ENCODE results near the gene SHANK1.

GRCh38 chr19:50633973-50634372 is 85.6 kb downstream of the SHANK1 start:
- no peak for TF ChIP-seq YY1 (IDR thresholded peaks at IDR 0.05; ENCODE audit: insufficient read depth, insufficient read length)
- TF ChIP-seq SUZ12 (IDR thresholded peaks at IDR 0.05; ENCODE audit: extremely low read depth, insufficient read depth, insufficient read length): no peak
- TF ChIP-seq ZNF274 (IDR thresholded peaks at IDR 0.05; ENCODE audit: low read depth, low read length): no peak

Data from NT2/D1 (cell line).